GM19351 (cell line): ENCODE measurements around the gene LDLRAD4.

Experiments
- ATAC-seq: cut with Tn5 transposase; IDR thresholded peaks from one replicate; pipeline ENCODE4 v1.9.1; 2021; ENCODE audit warnings: mild to moderate bottlenecking, moderate library complexity; ENCODE audit not compliant: unreplicated experiment

LDLRAD4 gene

DNA sequence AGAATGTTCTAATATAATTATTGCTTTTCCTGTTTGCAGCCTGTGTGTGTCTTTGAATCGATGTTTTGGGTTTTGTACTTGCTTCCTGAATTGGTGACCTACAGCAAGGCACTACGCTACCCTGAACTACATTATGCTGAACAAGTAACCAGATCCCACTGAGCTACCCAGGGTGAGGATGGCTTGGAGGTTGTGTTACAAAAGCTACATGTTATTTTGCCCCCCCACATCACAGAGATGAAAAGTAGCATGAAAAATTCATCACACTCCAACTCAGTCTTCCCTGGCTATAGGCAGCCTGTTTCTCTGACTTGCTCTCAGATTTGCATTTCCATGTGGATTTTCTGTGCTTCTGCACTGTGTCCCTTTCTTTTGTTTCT lies 162.1 kb downstream of the LDLRAD4 start:
- no peak for ATAC-seq

DNA sequence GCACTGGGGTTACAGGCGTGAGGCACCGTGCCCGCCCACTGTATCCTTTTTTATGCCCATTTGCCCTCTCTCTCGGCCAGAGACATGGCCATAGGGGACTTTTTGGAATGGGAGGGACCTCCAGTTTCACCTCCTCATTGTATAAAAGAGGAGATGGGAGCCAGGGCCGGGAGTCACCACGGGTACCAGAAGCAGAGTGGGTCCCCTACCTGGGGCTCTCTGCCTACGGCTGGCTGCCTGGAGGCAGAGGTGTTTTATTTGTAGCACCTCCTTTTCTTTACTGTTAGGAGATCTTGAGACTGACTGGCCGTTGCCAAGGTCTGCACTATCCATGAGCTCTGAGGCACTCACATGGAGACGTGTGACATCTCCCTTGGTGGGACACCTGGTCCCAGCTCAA lies 162.8 kb downstream of the LDLRAD4 start:
- ATAC-seq: no peak

DNA sequence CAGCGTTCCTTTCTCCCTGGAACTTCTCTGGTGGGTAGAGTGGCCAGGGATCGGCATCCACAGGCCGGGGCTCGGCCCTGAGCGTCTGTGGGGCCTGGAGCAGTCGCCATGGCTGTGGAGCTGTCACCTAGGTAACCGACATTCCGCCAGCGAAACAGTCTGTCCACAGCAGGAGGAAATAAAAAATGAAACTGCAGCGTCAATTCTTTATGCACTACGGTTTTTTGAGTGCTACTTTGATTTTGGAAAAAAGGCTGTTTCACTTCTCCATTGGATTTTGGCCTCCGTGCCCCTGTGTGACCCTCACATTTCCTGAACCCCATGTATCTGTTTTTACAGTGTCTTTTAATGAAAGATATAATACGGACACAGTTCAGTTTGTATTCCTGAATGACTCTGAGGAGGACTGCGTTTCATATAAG lies 163.4 kb downstream of the LDLRAD4 start:
- peak; percentile 51 for ATAC-seq

DNA sequence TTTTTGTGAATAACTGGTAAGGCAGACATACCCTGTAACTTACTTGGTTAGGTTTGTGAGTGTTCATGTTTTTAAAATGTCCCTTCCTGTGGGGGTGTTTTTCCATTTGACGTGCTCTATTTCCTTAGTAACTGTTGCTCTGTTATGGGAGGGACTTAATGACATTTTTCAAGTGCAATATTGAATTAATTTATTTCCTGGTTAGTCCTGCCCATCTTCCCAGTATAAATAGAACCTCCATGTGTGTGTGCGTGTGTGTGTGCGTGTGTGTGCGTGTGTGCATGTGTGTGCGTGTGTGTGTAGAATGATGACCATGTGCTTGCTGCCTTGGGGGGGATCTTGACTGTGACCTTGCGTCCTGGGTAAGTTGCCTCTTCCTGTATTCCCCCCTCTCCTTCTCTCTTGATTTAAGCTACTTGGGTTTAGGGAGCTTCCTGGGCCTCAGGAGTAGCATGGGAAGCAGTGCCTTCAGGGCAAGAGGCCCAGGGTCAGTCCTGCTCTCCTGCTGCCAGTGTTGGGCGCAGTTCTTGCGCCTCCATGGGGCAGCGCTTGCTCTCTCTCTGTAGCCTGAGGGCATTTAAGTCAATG lies 163.9 kb downstream of the LDLRAD4 start:
- ATAC-seq: peak; percentile 27

DNA sequence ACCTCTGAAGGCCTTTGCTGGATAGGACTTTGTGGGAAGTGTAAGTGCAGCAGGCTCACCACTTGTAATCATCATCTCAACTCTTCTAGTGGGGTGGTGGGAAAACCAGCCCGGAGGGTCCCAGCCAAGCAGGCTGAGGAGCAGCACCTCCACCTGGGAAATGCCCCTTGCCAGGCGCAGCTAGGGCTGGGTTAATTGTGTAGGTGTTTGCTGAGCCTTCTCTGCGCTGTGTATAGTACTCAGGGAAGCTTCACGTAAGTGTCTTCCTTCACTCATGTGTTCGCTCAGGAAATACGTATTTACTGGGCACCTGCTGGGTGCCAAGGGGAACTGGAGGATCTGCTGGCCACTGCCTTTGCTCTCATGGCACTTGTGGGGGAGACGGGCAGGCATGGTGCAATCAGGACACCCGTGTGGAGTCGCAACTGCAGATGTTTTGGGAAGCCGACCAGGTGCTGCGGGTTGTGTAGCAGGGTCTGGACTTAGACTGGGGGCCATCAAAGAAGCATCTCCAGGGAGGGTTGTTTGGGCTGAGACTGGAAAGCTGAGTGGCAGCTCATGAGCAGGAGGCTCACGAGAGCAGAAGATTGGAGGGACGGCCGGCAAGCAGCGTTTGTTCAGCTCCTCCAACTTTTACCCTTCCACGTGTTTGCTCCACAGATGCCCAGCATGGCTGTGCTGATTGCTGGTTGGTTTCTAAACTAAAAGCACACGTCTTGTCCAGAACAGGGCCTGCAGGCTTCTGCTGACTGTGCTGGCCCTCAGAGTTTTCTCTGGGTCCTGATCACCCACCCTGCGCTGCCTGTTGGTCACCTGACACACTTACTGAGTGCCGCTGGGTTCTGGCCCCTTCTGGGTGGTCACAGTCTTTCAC lies 164.6 kb downstream of the LDLRAD4 start:
- no peak for ATAC-seq

DNA sequence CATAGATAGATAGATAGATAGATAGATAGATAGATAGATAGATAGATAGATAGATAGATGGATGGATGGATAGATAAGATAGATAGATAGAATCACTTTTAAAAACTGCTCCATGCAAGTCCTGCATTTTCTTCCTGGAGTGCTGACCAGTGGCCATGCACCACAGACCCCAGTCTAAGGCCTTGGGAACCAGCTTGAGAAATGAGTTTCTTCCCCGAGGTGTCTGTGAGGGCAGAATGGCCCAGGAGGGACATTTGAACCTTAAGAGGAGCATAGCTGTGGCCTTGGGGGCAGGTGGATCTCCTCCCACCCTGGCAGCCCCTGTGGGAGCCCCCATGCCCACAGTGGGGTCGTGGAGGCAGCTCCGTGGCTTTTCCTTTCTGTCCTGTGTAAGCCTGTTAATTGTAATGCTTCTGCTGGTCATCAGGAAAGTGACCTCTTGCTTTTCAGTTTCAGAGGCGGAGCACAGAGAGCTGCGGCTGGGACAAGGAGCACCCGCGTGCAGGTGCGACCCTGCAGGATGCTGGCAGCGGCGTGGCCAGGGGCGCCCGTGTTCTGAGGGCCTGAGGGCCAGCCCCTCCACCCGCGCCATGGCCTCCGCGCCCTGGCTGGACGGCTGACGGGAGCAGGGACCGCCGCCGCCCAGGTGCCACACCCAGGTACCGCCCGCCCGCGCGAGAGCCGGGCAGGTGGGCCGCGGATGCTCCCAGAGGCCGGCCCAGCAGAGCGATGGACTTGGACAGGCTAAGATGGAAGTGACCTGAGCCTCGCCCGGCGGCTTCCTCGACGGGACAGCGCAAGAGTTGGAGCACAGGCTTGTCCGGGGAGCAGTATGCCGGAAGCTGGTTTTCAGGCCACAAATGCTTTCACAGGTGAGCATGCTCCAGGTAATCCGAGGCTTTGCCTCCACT lies 168.6 kb downstream of the LDLRAD4 start:
- no peak for ATAC-seq

DNA sequence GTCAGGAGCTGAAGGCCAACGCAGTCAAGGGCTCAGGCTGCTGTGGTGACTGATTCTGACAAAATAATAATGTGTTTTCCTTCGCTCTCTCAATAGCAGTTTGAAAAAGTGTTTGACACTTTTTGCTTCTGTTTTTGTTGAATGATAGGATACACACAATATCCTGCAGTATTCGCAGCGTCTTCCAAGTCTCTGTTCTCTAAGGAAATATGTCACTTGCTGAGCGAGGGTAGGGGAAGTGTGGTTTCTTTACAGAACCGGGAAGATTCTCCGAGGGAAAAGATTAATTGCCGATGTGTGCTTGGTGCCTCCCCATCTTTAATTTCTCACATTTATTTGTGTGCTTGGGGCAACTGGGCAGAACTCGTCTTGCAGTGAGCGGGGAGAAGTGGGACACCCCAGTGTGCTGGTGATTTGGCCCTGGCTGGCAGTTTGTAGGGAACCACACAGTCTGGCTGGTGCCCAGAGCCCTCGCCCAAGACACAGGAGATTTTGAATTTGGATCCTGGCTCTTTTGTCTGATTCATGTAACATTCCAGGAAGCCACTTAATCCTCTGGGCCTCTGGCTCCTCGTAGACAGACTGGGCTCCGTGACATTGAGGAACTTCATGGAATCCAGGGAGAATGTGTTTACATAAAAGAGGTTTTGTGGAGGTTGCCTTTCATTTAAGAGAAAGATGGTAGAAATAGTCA lies 169.4 kb downstream of the LDLRAD4 start:
- no peak for ATAC-seq

DNA sequence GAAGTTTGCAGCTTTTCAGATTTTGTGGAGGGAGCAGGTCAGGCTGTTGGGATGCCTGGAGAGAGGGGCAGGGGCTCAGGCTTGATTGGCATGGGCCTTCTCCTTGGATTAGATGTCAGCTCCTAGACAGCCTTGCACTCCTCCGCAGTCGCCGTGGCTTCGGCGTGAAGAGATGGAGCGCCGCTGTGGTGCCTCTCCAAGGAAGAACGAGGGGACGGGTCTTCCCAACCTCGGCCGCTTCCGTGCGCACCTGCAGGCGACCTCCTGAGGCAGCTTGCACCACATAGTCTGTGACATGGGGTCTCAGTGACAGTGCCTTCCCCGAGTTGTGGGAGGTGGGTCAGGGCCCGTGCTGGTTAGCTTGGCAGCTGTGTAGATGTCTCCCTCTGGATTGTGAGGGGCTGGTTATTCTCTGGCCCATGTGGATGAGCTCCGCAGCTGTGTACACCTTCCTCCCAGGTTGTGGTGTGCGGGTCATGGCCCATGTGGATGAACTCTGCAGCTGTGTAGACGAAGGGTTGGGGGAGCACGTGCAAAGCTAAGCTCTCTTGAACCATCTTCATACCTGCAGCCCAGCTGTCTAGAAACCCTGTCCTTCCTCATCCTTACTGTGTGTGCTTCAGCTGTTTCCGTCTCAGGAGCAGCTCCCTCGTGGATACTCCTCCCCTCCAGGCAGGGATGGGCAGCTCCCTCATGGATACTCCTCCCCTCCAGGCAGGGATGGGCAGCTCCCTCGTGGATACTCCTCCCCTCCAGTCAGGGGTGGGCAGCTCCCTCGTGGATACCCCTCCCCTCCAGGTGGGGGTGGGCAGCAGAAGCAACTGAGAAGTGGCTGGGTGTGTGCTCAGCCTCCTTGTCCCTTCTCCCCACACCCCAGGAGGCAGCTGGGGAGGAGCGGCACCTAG lies 170.3 kb downstream of the LDLRAD4 start:
- ATAC-seq: no peak

DNA sequence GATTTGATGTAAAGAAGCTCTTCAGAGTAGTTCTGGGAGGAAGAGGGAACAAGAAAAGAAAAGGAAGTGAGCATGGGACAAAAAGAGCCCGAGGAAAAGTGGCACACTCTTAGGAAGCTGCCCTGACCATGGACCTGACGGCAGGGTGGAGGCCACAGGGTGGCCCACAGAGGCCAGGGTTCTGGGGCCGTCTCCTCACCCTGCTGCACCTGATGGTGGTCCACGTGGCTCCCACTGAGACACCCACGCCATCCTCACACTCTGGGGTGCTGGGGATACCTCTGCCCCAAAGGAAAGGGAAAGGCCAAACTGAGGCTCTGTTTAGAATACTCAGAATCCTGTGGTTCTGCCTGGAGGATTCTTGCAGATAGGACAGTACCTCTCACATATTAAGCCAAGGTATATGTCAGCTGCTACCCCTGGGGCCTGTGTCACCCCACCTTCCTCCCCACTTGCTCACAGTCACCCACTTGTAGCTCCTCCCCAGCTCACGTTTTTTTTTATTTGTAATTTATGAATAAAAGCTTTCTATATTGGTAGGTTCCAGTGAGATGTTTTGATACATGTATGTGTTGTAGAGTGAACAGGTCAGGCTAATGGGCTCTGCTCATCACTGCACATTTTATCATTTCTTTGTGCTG lies 171.1 kb downstream of the LDLRAD4 start:
- ATAC-seq: no peak

DNA sequence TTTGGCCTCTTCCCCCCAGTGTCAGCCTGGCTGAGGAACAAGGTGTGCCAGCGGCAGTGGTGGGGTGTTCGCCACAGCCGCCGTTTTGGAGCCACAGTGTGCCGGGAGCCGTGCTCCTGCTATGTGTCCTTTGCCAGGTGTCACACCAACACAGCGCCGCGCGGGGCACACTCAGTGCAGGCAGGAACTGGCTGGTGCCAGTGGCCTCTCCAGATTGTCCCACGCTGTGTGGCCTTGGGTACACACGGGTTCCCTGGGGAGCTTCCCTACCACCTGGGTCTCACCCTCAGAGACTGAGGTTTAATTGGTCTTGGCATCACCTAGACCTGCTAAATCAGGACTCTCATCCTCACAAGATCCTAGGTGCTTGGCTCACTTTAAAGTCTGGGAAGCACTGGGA lies 171.6 kb downstream of the LDLRAD4 start:
- no peak for ATAC-seq

DNA sequence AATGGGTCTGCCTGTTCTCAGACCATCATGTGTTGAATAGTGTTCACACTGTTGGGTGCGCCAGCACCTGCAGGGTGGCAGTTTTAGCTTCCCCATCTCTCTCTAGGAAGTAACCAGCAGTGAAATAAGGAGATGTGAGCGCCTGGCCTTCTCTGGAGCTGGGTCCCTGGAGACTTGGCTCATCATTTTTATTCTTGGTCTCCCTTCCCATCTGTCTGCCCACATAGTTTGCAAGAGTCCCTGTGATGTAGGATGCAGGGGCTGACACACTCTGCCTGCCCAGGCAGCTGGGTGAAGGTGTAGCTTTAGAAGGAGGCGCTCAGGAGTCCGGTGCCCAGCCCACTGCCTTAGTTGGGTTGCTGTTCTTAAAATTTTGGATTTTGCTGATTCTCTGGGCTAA lies 172.2 kb downstream of the LDLRAD4 start:
- ATAC-seq: no peak

DNA sequence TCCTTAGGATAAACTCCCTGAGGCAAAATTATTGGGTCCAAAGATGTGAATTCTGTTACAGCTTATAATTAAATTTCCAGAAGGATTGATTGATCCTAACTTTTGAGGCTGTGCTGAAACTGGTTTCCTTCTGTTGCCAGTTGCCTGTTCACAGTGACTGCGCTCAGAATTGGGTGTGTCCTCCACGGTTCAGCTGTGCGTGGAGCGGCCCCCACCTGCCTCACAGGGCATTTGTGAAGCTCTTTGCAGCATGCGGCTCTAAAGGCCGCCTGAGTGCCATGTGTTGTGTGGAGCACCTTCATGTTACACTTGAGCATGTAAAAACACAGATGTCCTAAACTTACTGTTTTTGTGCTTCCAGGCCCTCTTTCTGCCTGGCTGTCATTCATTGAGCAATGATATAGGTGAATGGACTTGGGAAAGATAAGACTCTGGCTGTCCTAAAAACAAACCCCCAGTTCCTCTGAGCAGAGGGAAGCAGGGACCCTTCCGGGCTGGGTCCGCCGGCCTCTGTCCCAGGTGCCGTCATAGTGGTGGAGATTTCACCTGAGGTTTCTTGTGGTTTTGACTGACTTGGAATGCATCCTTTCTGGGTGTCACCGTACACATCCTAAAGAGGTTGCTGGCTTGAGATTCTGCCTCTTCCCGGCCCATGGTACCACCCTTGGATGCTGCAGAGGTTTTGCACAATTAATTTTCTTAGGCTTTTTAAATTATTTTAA lies 173.6 kb downstream of the LDLRAD4 start:
- no peak for ATAC-seq

DNA sequence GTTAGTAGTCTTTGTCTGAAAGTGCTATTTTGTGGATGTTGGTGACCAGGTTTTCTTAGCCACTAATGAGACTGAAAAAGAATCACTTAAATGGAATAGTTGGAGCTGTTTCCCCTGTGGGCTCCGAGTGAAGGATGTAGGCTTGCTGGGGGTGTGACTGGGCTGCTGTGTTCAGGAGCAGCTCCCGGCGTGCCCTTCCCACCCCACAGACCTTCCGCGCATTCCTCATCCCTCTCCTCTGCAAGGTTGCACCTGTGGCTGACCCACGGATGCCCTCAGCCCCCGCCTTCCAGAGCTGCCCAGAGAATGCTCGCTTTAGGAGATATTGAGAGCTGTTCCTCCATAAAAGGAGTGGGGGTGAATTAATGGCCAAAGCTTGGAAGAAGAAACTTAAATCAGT lies 174.3 kb downstream of the LDLRAD4 start:
- ATAC-seq: no peak

DNA sequence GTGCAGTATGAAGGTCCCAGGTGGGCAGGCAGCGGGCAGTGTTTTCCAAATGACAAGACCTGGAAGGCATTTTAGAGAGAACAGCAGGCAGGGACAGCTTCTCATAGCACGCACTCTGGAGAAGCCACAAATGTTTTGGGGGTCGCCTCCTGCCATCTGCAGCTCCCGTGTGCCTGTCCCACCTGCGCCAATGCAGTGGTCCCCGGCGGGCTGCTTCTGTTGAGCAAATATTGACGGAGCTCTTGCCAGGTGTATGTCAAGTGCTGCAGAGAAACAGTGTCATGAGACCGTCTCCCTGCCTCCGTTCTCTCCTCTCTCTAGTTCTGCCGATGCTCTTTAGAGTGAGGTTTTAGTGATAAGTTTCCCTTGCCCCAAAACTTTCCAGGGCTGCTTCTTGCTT lies 174.8 kb downstream of the LDLRAD4 start:
- ATAC-seq: no peak

DNA sequence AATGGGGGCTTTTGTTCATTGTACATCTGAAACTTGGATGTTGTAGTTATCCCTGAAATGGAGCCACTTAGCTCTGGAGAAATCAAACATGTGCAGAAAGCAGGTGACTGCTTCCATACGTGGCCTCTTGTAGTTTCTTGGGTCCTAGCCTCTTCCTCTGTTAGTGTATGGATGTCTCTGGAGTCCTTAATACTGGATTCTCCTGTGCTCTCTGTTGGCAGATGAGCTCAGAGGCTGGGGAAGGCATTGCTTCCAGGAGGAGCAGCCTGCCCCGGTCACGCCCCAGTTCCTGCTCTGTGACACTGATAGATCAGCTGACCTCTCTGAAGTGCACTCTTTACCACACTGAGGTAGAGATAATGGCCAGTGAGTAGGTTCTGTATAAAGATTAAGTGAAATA lies 176.2 kb downstream of the LDLRAD4 start:
- no peak for ATAC-seq

DNA sequence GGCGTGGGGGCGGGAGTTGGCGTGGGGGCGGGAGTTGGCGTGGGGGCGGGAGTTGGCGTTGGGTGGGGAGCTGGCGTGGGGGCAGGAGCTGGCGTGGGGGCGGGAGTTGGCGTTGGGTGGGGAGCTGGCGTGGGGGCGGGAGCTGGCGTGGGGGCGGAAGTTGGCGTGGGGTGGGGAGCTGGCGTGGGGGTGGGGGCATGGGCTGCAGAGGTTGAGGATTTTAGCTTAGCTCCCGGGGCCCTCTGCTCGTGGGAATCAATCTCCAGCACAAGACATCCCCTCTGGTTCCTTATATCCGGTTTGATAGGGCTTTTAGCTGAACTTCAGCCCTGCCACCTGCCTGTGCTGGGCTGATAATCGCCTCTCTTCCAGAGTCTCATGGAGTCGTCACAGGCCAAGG lies 177.0 kb downstream of the LDLRAD4 start:
- ATAC-seq: no peak

DNA sequence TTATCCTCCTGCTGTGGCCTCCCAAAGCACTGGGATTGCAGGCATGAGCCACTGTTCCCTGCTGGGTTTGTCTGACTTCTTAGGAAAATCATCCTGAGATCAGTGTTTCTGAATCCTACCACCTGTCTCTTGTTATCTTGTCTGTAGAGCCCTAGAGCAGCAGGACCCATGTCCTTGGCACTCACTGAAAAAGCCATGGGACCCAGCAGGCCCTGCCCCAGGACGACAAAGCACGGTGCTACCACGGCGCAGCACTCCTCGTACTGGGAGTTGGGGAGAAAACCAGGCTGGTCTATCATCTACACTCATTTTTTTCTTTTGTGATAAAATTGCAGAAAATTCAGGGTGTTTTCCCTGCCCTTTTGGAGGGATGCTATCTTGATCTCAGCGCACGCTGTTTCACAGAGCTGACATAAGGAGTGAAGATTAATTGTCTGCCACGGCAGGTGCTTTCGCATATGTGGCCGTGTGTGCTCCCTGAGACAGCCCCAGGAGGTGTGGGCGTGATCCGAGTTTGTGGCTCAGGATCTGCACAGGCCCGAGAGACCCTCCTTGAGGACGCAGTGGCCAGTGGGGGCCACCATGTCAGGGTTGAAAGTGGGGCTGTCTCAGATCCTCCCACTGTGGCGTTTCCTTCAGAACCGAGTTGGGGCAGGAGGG lies 179.1 kb downstream of the LDLRAD4 start:
- no peak for ATAC-seq

DNA sequence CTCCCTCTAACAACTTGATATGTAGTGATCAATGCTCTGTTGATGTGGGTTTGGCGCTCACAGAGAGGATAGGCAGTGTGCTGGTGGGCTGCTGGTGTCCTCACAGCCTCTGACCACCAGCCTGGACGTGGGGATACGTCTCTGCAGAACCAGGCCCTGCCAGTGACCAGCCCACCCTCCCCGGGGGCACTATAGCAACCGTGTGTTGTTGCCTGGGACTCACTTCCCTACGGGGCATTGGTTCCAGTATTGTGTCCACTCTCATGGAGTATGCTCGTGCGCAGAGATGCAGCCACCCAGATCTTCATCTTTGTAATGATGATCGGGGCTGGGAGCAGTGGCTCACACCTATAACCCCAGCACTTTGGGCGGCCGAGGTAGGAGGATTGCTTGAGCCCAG lies 180.1 kb downstream of the LDLRAD4 start:
- no peak for ATAC-seq
